HepG2 (cell line): Measurements from ENCODE around the gene COCH. TPM values are rescaled to one million over a fixed set of nuclear protein-coding genes. Genes with fewer than 3 reads are reported as not detected.

Experiments used
- ATAC-seq: fragments of 200-7000 bp; cut with Tn5 transposase; 3 replicates; pipeline ENCODE4 v1.9.1; 2020; ENCODE audit warnings: mild to moderate bottlenecking, moderate library complexity
- BruUV-seq: library from RNA; stranded (reverse); fragments of 400-500 nt; replicated peaks from 2 replicates; lab custom pipeline; 2021; lab: Mats Ljungman, UMichigan
- CTCF ChIA-PET: fragments of 300-600 bp; formaldehyde crosslinking; extraction: SDS; loops from one replicate; lab custom pipeline; 2021; ENCODE audit warnings: low total read pairs, inconsistent platforms, low intra/inter-chr PET ratio; lab: Yijun Ruan, JAX
- POLR2A ChIA-PET: fragments of 350-600 bp; sonication (Branson Sonifier 250); formaldehyde crosslinking; loops from one replicate; lab custom pipeline; 2020; ENCODE audit warnings: antibody characterized with exemption, inconsistent platforms; lab: Yijun Ruan, JAX
- DNase-seq: peaks from one replicate; pipeline ENCODE4 v3.0.0-alpha.2; 2015; ENCODE audit warnings: low spot score
- FAIRE-seq: peaks from 3 replicates; lab custom pipeline; 2011; peaks lifted over from hg19 to GRCh38; lab: Jason Lieb, UNC
- H2AFZ ChIP-seq: one replicate; pipeline ENCODE4 v1.6.1; 2011; ENCODE audit warnings: low read length, inconsistent platforms
- H3K27ac ChIP-seq: fragments of 300-600 bp; 3 replicates; pipeline ENCODE4 v1.8.0; 2011; ENCODE audit warnings: mixed run types, mild to moderate bottlenecking, mixed read lengths, low read length, inconsistent platforms; ENCODE audit not compliant: insufficient read depth; ENCODE audit errors: extremely low read length
- H3K27me3 ChIP-seq, 2 experiments: fragments of 200-600 bp in 1 of 2; 2 replicates in 1 of 2; 3 replicates in 1 of 2; pipeline versions ENCODE4 v1.6.0 to v1.8.0; 2011; ENCODE audit warnings: low read length in 2 of 2, mild to moderate bottlenecking in 2 of 2, moderate library complexity in 2 of 2, inconsistent platforms in 1 of 2; ENCODE audit not compliant: insufficient read depth in 2 of 2, control insufficient read depth in 1 of 2
- H3K36me3 ChIP-seq, 2 experiments: fragments of 200-600 bp in 1 of 2; replicated peaks in 1 of 2; 2 replicates in 1 of 2; 3 replicates in 1 of 2; pipeline versions ENCODE4 v1.5.1 to v1.8.0; 2011; ENCODE audit warnings: low read length in 2 of 2, inconsistent platforms in 1 of 2; ENCODE audit not compliant: insufficient read depth in 2 of 2, control insufficient read depth in 1 of 2
- H3K4me1 ChIP-seq: 2 replicates; pipeline ENCODE4 v1.5.1; 2012; ENCODE audit warnings: low read length, inconsistent platforms; ENCODE audit not compliant: insufficient read depth
- H3K4me2 ChIP-seq: 2 replicates; pipeline ENCODE4 v1.6.0; 2011; ENCODE audit warnings: low read depth, low read length, inconsistent platforms
- H3K4me3 ChIP-seq, 3 experiments: fragments of 200-600 bp in 1 of 3; sonication (generic), shearing (Covaris generic) in 1 of 3; replicated peaks in 1 of 3; 2 replicates each; pipeline ENCODE4 v1.5.1; 2011 to 2016; ENCODE audit warnings: low read length in 3 of 3, inconsistent platforms in 2 of 3, low read depth in 2 of 3, mild to moderate bottlenecking in 2 of 3, control low read depth in 1 of 3, mixed read lengths in 1 of 3; ENCODE audit not compliant: insufficient read depth in 1 of 3
- H3K79me2 ChIP-seq: one replicate; pipeline ENCODE4 v1.6.1; 2011; ENCODE audit warnings: low read length, inconsistent platforms; ENCODE audit not compliant: insufficient read depth
- H3K9ac ChIP-seq: 2 replicates; pipeline ENCODE4 v1.6.0; 2011; ENCODE audit warnings: mild to moderate bottlenecking, low read depth, low read length, inconsistent platforms; ENCODE audit not compliant: insufficient read depth
- H3K9me3 ChIP-seq: 2 replicates; pipeline ENCODE4 v1.5.1; 2012; ENCODE audit warnings: mild to moderate bottlenecking, low read length
- H4K20me1 ChIP-seq: 2 replicates; pipeline ENCODE4 v1.6.0; 2011; ENCODE audit warnings: inconsistent platforms, mild to moderate bottlenecking, low read length, moderate library complexity; ENCODE audit not compliant: insufficient read depth
- AGO2 ChIP-seq: fragments of 200-400 bp; formaldehyde crosslinking; optimal IDR thresholded peaks from 2 replicates; pipeline ENCODE3; 2017; ENCODE audit warnings: mild to moderate bottlenecking, low read depth, low read length, moderate library complexity
- ASH2L ChIP-seq: fragments of 300-600, 200-600 bp; sonication (generic); IDR thresholded peaks from 2 replicates; pipeline ENCODE4 v1.7.0; 2017; ENCODE audit warnings: low read depth, mild to moderate bottlenecking, moderate library complexity, mixed read lengths, low read length; ENCODE audit not compliant: insufficient read length
- ETV5 ChIP-seq: IDR thresholded peaks from 2 replicates; pipeline ENCODE4 v1.6.1; 2018; ENCODE audit warnings: missing biosample characterization, missing genetic modification reagents, inconsistent platforms, borderline replicate concordance
- HNF4G ChIP-seq, 2 experiments: sonication (generic) in 1 of 2; formaldehyde crosslinking in 1 of 2; IDR thresholded peaks; 2 replicates each; pipeline versions ENCODE4 v1.4.0 to v1.6.1; 2011 to 2020; ENCODE audit warnings: borderline replicate concordance in 2 of 2, low read depth in 2 of 2, mild to moderate bottlenecking in 2 of 2, low read length in 1 of 2, missing genetic modification reagents in 1 of 2, moderate library complexity in 1 of 2
- MEIS1 ChIP-seq: sonication (generic); formaldehyde crosslinking; IDR thresholded peaks from 2 replicates; pipeline ENCODE4 v1.9.0; 2021; ENCODE audit warnings: mild to moderate bottlenecking, missing genetic modification reagents, moderate library complexity, borderline replicate concordance
- MIER3 ChIP-seq: IDR thresholded peaks from 2 replicates; pipeline ENCODE4 v1.6.1; 2016; ENCODE audit warnings: missing compliant biosample characterization, borderline replicate concordance
- MTF2 ChIP-seq: sonication (generic); formaldehyde crosslinking; IDR thresholded peaks from 2 replicates; pipeline ENCODE4 v1.5.0; 2020; ENCODE audit warnings: missing genetic modification reagents, borderline replicate concordance
- MZF1 ChIP-seq: sonication (generic); formaldehyde crosslinking; IDR thresholded peaks from 2 replicates; pipeline ENCODE4 v1.8.1; 2023; ENCODE audit warnings: mild to moderate bottlenecking, missing genetic modification reagents, borderline replicate concordance
- RBM22 ChIP-seq: fragments of 200-400 bp; formaldehyde crosslinking; optimal IDR thresholded peaks from 2 replicates; pipeline ENCODE3; 2017; ENCODE audit warnings: mild to moderate bottlenecking, low read length, moderate library complexity
- SUZ12 ChIP-seq: fragments of 150-350 bp; IDR thresholded peaks from 2 replicates; pipeline ENCODE4 v1.6.1; 2014; ENCODE audit warnings: low read depth, low read length
- ZNF615 ChIP-seq: sonication (generic); formaldehyde crosslinking; IDR thresholded peaks from 2 replicates; pipeline ENCODE4 v1.5.0; 2020; ENCODE audit warnings: mild to moderate bottlenecking, missing genetic modification reagents, borderline replicate concordance
- ZSCAN25 ChIP-seq: sonication (generic); formaldehyde crosslinking; IDR thresholded peaks from 2 replicates; pipeline ENCODE4 v1.8.0; 2022; ENCODE audit warnings: mild to moderate bottlenecking, missing genetic modification reagents
- ZSCAN30 ChIP-seq: sonication (generic); formaldehyde crosslinking; IDR thresholded peaks from 2 replicates; pipeline ENCODE4 v1.5.0; 2020; ENCODE audit warnings: mild to moderate bottlenecking, missing genetic modification reagents
- WGBS: methylation state at CpG from one replicate; pipeline ENCODE4 v1.1.6; 2017; ENCODE audit warnings: low lambda C conversion rate; 5-methylcytosine and 5-hydroxymethylcytosine counted together
- in situ Hi-C: cut with HindIII; loops from 2 replicates; pipeline ENCODE4 v1.10.0; 2017; ENCODE audit warnings: low pct_unique_long_range_greater_than_20kb; ENCODE audit not compliant: extremely low pct_ligation_motif_present
- intact Hi-C: fragments of 100-400 bp; cut with micrococcal nuclease; formaldehyde crosslinking; loops from one replicate; pipeline ENCODE4 v1.10.0; 2022; ENCODE audit not compliant: unreplicated experiment
- polyA plus RNA-seq, 8 experiments: library from polyadenylated mRNA; depleted of rRNA in 3 of 8; stranded (reverse) in 7 of 8; unstranded in 1 of 8; fragments of >200 nt; fragmentation: Illumina TruSeq in 4 of 8; extraction: Trizol in 4 of 8; gene quantifications; 2 replicates each; pipeline versions ENCODE4 v1.2.1 to v1.2.3, GENCODE V29; 2011 to 2016; ENCODE audit warnings: low read depth in 4 of 8, missing spikeins in 1 of 8, mixed read lengths in 1 of 8; ENCODE audit not compliant: insufficient read depth in 1 of 8
- total RNA-seq, 5 experiments: library from RNA; depleted of rRNA; stranded (reverse); fragments of >200 nt; fragmentation: Illumina TruSeq; extraction: Trizol; gene quantifications; 2 replicates each; pipeline ENCODE4 v1.2.3, GENCODE V29; 2016; ENCODE audit warnings: low read depth in 1 of 5
- TF ChIP-seq, protein P1 (sequence below): sonication (generic); formaldehyde crosslinking; IDR thresholded peaks from 2 replicates; pipeline ENCODE4 v1.4.0; 2020; ENCODE audit warnings: missing genetic modification reagents
- TF ChIP-seq, protein P2 (sequence below): sonication (generic); formaldehyde crosslinking; IDR thresholded peaks from 2 replicates; pipeline ENCODE4 v1.8.1; 2022; ENCODE audit warnings: mild to moderate bottlenecking, missing genetic modification reagents
- TF ChIP-seq, protein P3 (sequence below), 2 experiments: fragments of 450-650 bp in 1 of 2; sonication (generic) in 1 of 2; formaldehyde crosslinking; IDR thresholded peaks; 2 replicates each; pipeline versions ENCODE4 v1.5.0 to v1.8.0; 2020 to 2022; ENCODE audit warnings: mild to moderate bottlenecking in 1 of 2, missing genetic modification reagents in 1 of 2
- TF ChIP-seq, protein P4 (sequence below): sonication (generic); formaldehyde crosslinking; IDR thresholded peaks from 2 replicates; pipeline ENCODE4 v1.4.0; 2020; ENCODE audit warnings: missing genetic modification reagents, borderline replicate concordance

The COCH gene
- total and polyA plus RNA-seq, 2 of the 13 experiments (the other 11 are each of a cell fraction or from before 2014, with no cell fraction given), result 78.2 to 79.3 TPM

DNA sequence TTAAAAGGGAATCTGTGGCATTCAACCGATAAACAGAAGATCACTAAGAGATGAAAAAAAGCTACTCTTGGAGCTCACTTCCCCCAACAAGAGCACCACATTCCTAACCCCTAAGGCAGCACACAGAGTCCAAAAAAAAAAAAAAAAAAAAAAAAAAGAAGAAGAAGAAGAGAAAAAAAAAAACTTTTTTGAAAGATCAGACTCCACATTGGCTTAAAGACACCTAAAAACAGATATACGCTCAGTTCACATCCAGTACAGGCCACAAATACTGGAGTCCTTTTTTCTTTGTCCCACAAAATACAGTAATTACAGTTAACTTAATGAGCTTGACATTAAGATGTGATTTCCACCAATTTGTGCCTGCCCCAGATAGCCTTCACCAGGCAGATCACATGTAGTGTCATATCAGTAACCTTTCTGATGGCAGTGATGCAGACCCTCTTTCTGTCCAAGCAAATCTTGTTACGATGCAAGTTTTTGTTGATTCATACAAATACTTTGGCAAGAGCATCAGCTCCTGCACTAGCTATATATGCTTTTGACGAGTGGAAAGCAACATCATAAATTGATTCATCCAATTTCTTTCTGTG lies 20.7 kb downstream of the COCH start:
- Histone ChIP-seq H3K9me3 (no peaks in the 10 kb centered on the region), H3K36me3 (peaks cover 12 to 51% of the 10 kb centered on the region in 2 experiments)
- no peak for ATAC-seq

More for the DNA sequence above, 20.7 kb downstream of the COCH start:
- DNase-seq (no peak), FAIRE-seq (no peak)
- Histone ChIP-seq H2AFZ (no peak overlapping the region), H3K79me2 (no peaks in the 10 kb centered on the region), H3K4me3 (no peak overlapping the region), H3K4me2 (no peak overlapping the region), H3K9ac (no peak overlapping the region), H4K20me1 (no peaks in the 10 kb centered on the region), H3K27me3 (no peaks in the 10 kb centered on the region), H3K27ac (no peak overlapping the region), H3K4me1 (peaks cover under 1% of the 10 kb centered on the region; the same call in 1 of the 2 replicates)
- 98% methylated on average over 4 of the region's 4 CpGs for WGBS
- in situ Hi-C loops (no loop called here), intact Hi-C loops (no loop called here)
- POLR2A ChIA-PET, result no interaction called here
- CTCF ChIA-PET, result no interaction called here
- no peak for TF ChIP-seq MEIS1 (CRISPR knock-in tag)
- no peak for TF ChIP-seq ZNF615 (CRISPR knock-in tag)
- TF ChIP-seq HNF4G (IDR thresholded peaks at IDR 0.05; ENCODE audit: borderline replicate concordance, low read depth, low read length), result no peak
- no peak for TF ChIP-seq HNF4G (CRISPR knock-in tag; IDR thresholded peaks at IDR 0.05; ENCODE audit: borderline replicate concordance, low read depth)
- TF ChIP-seq, protein P1, sequence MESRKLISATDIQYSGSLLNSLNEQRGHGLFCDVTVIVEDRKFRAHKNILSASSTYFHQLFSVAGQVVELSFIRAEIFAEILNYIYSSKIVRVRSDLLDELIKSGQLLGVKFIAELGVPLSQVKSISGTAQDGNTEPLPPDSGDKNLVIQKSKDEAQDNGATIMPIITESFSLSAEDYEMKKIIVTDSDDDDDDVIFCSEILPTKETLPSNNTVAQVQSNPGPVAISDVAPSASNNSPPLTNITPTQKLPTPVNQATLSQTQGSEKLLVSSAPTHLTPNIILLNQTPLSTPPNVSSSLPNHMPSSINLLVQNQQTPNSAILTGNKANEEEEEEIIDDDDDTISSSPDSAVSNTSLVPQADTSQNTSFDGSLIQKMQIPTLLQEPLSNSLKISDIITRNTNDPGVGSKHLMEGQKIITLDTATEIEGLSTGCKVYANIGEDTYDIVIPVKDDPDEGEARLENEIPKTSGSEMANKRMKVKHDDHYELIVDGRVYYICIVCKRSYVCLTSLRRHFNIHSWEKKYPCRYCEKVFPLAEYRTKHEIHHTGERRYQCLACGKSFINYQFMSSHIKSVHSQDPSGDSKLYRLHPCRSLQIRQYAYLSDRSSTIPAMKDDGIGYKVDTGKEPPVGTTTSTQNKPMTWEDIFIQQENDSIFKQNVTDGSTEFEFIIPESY, result no peak
- TF ChIP-seq, protein P2, sequence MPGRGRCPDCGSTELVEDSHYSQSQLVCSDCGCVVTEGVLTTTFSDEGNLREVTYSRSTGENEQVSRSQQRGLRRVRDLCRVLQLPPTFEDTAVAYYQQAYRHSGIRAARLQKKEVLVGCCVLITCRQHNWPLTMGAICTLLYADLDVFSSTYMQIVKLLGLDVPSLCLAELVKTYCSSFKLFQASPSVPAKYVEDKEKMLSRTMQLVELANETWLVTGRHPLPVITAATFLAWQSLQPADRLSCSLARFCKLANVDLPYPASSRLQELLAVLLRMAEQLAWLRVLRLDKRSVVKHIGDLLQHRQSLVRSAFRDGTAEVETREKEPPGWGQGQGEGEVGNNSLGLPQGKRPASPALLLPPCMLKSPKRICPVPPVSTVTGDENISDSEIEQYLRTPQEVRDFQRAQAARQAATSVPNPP, result no peak
- TF ChIP-seq ASH2L, result no peak
- TF ChIP-seq, protein P3, sequence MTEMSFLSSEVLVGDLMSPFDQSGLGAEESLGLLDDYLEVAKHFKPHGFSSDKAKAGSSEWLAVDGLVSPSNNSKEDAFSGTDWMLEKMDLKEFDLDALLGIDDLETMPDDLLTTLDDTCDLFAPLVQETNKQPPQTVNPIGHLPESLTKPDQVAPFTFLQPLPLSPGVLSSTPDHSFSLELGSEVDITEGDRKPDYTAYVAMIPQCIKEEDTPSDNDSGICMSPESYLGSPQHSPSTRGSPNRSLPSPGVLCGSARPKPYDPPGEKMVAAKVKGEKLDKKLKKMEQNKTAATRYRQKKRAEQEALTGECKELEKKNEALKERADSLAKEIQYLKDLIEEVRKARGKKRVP (CRISPR knock-in tag; IDR thresholded peaks at IDR 0.05), result 0 out of 4 replicates have a peak, but pooled peaks of 1 of the 2 experiments have one; percentile 10
- TF ChIP-seq ZSCAN30, result no peak
- no peak for TF ChIP-seq MZF1
- TF ChIP-seq AGO2, result peak; percentile 38
- no peak for TF ChIP-seq MTF2 (CRISPR knock-in tag)
- no peak for TF ChIP-seq ZSCAN25
- TF ChIP-seq, protein P4, sequence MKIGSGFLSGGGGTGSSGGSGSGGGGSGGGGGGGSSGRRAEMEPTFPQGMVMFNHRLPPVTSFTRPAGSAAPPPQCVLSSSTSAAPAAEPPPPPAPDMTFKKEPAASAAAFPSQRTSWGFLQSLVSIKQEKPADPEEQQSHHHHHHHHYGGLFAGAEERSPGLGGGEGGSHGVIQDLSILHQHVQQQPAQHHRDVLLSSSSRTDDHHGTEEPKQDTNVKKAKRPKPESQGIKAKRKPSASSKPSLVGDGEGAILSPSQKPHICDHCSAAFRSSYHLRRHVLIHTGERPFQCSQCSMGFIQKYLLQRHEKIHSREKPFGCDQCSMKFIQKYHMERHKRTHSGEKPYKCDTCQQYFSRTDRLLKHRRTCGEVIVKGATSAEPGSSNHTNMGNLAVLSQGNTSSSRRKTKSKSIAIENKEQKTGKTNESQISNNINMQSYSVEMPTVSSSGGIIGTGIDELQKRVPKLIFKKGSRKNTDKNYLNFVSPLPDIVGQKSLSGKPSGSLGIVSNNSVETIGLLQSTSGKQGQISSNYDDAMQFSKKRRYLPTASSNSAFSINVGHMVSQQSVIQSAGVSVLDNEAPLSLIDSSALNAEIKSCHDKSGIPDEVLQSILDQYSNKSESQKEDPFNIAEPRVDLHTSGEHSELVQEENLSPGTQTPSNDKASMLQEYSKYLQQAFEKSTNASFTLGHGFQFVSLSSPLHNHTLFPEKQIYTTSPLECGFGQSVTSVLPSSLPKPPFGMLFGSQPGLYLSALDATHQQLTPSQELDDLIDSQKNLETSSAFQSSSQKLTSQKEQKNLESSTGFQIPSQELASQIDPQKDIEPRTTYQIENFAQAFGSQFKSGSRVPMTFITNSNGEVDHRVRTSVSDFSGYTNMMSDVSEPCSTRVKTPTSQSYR (CRISPR knock-in tag), result no peak
- TF ChIP-seq SUZ12, result no peak
- TF ChIP-seq MIER3 (CRISPR knock-in tag), result no peak
- no peak for TF ChIP-seq ETV5 (CRISPR knock-in tag)
- peak; percentile 93 for TF ChIP-seq RBM22
- no TSS peak for BruUV-seq
